Retinal pigment epithelial cell (primary cell): ENCODE measurements around the gene TMEM151B.
A peak's percentile ranks its signal among the peaks of the same experiment; 100 is the strongest.

ENCODE experiments used
- DNase-seq: peaks from one replicate; pipeline ENCODE4 v3.0.0-alpha.2; 2010; ENCODE audit warnings: low read depth
- H3K4me3 ChIP-seq: 2 replicates; pipeline ENCODE4 v1.5.1; 2011; ENCODE audit warnings: mild to moderate bottlenecking, low read length, control low read depth, moderate library complexity
- TF ChIP-seq, protein P1 (sequence below): conservative IDR thresholded peaks from 2 replicates; pipeline ENCODE4 v1.5.1; 2011; ENCODE audit warnings: low read depth, low read length, control low read depth, inconsistent platforms

Gene TMEM151B

DNA sequence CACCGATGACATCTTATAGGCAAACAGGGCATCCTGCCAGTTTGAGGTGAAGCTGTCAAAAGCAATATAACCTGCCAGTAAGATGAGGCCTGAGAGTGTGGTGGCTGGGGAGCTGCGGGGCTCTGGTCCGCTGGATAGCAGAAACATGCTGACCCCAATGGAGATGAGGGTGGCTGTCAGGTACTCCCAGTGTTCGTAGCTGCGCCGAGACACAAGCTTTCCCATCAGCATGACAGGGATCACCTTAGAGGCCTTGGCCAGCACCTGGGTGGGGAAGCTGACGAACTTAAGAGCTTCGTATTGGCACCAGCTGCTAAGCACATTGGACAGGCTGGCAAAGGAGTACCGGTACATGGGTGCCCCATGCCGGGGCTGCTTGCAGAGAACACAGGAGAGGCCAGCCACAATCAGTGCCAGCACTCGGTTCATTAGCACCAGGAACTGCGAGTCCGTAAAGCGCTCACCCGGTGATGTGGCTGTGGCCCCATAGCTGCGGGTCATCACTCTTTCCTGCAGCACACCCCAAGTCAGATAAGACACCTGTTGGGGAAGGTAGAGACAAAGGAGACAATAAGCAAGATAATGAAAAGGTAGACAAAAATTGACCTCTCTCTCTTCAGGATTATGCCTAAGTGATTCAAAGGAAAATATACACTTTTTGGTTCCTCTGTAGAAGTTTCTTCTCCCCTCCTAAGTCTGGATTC lies 15.0 kb upstream of the TMEM151B start:
- TF ChIP-seq, protein P1, sequence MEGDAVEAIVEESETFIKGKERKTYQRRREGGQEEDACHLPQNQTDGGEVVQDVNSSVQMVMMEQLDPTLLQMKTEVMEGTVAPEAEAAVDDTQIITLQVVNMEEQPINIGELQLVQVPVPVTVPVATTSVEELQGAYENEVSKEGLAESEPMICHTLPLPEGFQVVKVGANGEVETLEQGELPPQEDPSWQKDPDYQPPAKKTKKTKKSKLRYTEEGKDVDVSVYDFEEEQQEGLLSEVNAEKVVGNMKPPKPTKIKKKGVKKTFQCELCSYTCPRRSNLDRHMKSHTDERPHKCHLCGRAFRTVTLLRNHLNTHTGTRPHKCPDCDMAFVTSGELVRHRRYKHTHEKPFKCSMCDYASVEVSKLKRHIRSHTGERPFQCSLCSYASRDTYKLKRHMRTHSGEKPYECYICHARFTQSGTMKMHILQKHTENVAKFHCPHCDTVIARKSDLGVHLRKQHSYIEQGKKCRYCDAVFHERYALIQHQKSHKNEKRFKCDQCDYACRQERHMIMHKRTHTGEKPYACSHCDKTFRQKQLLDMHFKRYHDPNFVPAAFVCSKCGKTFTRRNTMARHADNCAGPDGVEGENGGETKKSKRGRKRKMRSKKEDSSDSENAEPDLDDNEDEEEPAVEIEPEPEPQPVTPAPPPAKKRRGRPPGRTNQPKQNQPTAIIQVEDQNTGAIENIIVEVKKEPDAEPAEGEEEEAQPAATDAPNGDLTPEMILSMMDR: no peak
- DNase-seq: no peak
- H3K4me3 ChIP-seq: no peak overlapping the region

DNA sequence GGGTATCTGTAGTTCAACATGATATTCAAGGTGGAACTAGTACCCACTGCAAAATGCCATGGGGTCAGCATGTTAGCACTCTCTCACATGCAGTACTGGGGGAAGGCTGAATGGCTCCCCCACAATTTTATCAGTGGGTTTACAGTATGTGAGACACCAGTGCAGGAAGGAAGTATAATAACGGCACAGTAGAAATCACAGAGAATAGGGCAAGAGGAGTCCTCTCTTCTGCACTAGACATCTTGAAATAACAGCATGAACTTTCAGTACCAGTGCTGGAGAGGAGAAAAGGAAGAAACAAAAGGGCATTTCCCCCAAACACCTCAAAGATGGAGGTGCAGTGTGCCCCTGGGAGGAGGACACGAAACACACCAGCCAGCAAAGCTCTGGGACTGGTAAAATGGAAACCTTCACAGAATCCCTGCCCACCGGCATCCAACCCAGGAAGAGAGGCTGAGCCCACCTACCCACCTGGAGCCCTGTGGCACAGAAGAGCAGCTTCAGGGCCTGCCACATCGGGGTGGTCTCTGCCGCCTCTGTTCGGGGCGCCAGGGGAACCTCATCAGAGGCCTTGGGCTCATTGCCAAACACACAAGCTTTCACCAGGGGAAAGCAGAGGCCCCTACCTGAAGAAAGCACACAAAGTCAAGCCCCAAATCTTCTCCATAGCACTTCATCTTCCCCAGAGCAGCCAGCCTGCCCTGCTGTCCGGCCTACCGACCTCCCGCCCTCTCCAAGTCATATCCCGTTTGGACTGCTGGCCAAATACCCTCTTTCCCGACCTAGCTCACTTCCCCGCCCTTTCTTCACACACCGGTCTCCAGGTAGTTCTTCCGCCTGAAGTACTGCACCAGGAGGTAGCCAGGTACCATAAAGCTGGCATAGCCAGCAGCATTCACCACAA lies 14.1 kb upstream of the TMEM151B start:
- TF ChIP-seq, protein P1: peak; percentile 2
- no peak for DNase-seq

DNA sequence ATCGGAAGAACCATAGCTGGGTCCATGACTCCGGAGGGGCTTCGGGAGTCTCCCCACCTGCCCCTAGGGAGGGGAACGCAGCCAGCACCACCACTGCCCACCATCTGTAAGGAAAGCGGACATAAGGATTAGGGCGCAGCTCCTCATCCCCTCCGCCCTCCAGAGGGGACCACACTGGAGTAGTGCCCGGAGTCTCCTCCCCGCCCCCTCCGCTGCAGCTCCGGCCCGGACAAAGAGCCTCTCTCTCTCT lies 13.6 kb upstream of the TMEM151B start:
- DNase-seq: no peak
- TF ChIP-seq, protein P1: no peak

More for the DNA sequence above, 14.1 kb upstream of the TMEM151B start:
- peak overlapping the region; percentile 83 for H3K4me3 ChIP-seq

DNA sequence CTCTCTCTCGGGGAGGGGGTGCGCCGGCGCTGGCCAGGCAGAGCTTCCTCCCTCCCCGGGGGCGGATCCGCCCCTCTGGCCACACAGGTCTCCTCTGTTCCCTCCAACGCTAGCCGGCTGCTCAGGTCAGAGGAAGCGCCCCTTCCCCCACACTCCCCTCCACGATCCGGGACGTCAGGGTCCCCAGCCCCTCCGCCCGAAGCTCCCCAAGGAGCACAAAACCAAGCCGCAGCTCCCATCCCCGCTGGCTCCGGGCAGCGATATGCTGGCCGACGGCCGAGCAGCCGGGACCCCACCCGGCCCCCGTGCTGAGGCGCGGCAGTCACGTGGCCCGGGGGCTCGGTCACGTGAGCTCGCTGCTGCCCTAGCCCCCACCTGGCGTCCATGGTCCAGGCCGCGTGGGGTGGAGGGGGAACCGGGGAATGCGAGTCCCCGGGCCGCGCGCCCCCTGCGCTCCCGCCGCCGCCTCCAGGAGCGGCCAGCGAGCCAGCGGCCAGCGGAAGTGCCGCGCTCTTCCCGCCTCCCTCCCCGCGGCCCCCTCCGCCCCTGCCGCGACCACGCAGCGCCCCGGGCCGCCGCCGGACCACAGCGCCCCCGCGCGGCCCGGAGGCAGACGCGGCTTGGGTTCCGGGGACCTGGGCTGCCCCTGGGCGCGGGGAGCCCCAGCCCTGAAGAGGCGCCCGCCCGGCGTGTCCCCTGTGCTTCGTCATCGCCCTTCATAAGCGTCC lies 13.1 kb upstream of the TMEM151B start, which contains the start of gene SLC35B2:
SLC35B2 (minus strand) TSS at position 504 of the 728 bp plus-strand sequence; CDS start at position 386, 118 bp downstream.
- DNase-seq: no peak
- TF ChIP-seq, protein P1: peak; percentile 43
- peak within 1 kb of the TSS; percentile 83 for H3K4me3 ChIP-seq

More for the DNA sequence above, 13.6 kb upstream of the TMEM151B start:
- H3K4me3 ChIP-seq: peak overlapping the region; percentile 83

DNA sequence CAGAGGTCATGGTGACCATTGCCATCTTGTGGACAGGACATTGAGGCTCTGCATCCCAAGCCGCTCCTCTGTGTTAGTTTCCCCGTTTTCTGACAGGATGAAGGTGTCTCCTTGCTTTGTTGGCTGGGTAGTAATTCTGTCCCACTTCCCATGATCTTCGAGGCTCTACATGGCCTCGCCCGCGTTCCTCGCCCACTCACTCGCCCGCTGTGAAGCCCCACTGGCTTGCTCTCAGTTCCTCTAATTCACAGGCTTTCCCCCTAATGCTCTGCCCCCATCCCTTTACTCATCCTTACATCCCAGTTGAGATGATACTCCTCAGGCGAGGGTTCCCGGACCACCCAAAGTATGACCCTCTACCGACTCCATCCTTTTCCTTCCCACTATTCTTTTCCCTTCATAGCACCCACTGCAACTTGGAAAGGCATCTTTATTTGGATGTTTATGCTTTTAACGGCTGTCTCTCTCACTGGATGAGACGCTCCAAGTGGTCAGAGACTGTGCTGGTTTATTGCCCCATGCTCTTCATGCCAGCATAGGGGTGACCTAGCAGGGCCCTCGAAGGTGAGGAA lies 12.4 kb upstream of the TMEM151B start:
- H3K4me3 ChIP-seq: peak overlapping the region; percentile 45
- TF ChIP-seq, protein P1: no peak
- no peak for DNase-seq

DNA sequence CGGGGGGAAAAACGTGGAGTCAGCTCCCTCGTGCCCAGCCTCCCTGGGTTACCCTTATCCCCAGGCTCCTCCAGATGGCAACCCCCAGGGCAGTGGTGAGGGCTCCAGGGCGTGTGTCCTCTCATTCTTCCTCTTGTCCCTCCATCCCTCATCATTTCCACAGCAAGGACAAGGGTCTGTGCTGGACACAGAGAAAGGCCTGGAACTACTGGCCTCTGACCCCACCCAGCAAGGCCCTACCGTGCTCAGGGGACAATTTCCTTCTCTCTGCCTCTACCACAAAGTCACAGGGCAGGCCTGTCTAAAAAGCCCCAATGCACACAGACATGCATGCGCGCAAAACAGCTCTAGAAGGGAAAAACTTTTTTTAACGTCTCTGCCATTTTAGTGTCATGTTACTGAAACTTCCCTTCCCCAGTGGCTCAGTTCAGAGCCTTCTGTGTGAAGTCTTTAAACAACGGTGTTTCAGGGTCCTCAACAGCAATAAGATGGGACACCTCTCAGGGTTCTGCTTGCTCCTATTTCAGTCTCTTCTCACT lies 11.9 kb upstream of the TMEM151B start:
- DNase-seq: no peak
- H3K4me3 ChIP-seq: no peak overlapping the region
- TF ChIP-seq, protein P1: no peak
